HepG2 (cell line): ENCODE data around the gene JAK1. TPM values are rescaled to one million over a fixed set of nuclear protein-coding genes. Genes with fewer than 3 reads are reported as not detected.
A peak's percentile ranks its signal among the peaks of the same experiment; 100 is the strongest.

ENCODE experiments used
- ASH2L ChIP-seq: fragments of 300-600, 200-600 bp; sonication (generic); IDR thresholded peaks from 2 replicates; pipeline ENCODE4 v1.7.0; 2017; ENCODE audit warnings: low read depth, mild to moderate bottlenecking, moderate library complexity, mixed read lengths, low read length; ENCODE audit not compliant: insufficient read length
- DR1 ChIP-seq: sonication (generic); formaldehyde crosslinking; IDR thresholded peaks from 2 replicates; pipeline ENCODE4 v1.8.0; 2021; ENCODE audit warnings: mild to moderate bottlenecking, missing genetic modification reagents, inconsistent platforms
- FIP1L1 ChIP-seq: fragments of 200-400 bp; formaldehyde crosslinking; IDR thresholded peaks from 2 replicates; pipeline ENCODE4 v1.6.1; 2018; ENCODE audit warnings: low read depth, mild to moderate bottlenecking, low read length, moderate library complexity, borderline replicate concordance; ENCODE audit not compliant: insufficient read depth
- FOXP1 ChIP-seq, 2 experiments: fragments of 450-650 bp in 1 of 2; IDR thresholded peaks; 2 replicates each; pipeline ENCODE4 v1.6.1; 2017 to 2018; ENCODE audit warnings: antibody characterized with exemption in 1 of 2
- MBD4 ChIP-seq: IDR thresholded peaks from 2 replicates; pipeline ENCODE4 v1.6.1; 2012; ENCODE audit warnings: low read length, inconsistent platforms, borderline replicate concordance
- PHF5A ChIP-seq: IDR thresholded peaks from one replicate; pipeline ENCODE4 v1.6.1; 2018; ENCODE audit warnings: low read depth, missing genetic modification reagents; ENCODE audit not compliant: unreplicated experiment
- POGZ ChIP-seq: sonication (generic); formaldehyde crosslinking; IDR thresholded peaks from 2 replicates; pipeline ENCODE4 v1.4.0; 2020; ENCODE audit warnings: mild to moderate bottlenecking, missing genetic modification reagents
- RXRB ChIP-seq: IDR thresholded peaks from 2 replicates; pipeline ENCODE4 v1.6.1; 2016; ENCODE audit warnings: borderline replicate concordance, missing genetic modification reagents, missing compliant biosample characterization
- SMC3 ChIP-seq: IDR thresholded peaks from 2 replicates; pipeline ENCODE4 v1.6.1; 2011; ENCODE audit warnings: low read length, improper control_type of control experiment
- SNAPC4 ChIP-seq: sonication (generic); formaldehyde crosslinking; IDR thresholded peaks from 2 replicates; pipeline ENCODE4 v1.4.0; 2020; ENCODE audit warnings: mild to moderate bottlenecking, missing genetic modification reagents
- SP1 ChIP-seq, 2 experiments: fragments of 450-650 bp in 1 of 2; sonication (generic) in 1 of 2; formaldehyde crosslinking in 1 of 2; IDR thresholded peaks; 2 replicates each; pipeline versions ENCODE4 v1.4.0 to v1.6.1; 2016 to 2020; ENCODE audit warnings: missing genetic modification reagents in 1 of 2
- TBP ChIP-seq: sonication (generic); formaldehyde crosslinking; IDR thresholded peaks from 2 replicates; pipeline ENCODE4 v1.5.0; 2020; ENCODE audit warnings: missing genetic modification reagents
- TGIF2 ChIP-seq: IDR thresholded peaks from 2 replicates; pipeline ENCODE4 v1.6.1; 2016; ENCODE audit warnings: control low read depth, missing compliant biosample characterization
- ZKSCAN1 ChIP-seq: fragments of 150-350 bp; IDR thresholded peaks from 2 replicates; pipeline ENCODE4 v1.6.1; 2014; ENCODE audit warnings: low read length
- ZNF282 ChIP-seq: fragments of 450-650 bp; IDR thresholded peaks from 2 replicates; pipeline ENCODE4 v1.6.1; 2018; ENCODE audit not compliant: partially characterized antibody
- ZNF563 ChIP-seq: sonication (generic); formaldehyde crosslinking; IDR thresholded peaks from 2 replicates; pipeline ENCODE4 v1.8.0; 2022; ENCODE audit warnings: mild to moderate bottlenecking, moderate library complexity, missing genetic modification reagents
- ZNF777 ChIP-seq: sonication (generic); formaldehyde crosslinking; IDR thresholded peaks from 2 replicates; pipeline ENCODE4 v1.4.0; 2020; ENCODE audit warnings: missing genetic modification reagents
- polyA plus RNA-seq, 8 experiments: library from polyadenylated mRNA; depleted of rRNA in 3 of 8; stranded (reverse) in 7 of 8; unstranded in 1 of 8; fragments of >200 nt; fragmentation: Illumina TruSeq in 4 of 8; extraction: Trizol in 4 of 8; gene quantifications; 2 replicates each; pipeline versions ENCODE4 v1.2.1 to v1.2.3, GENCODE V29; 2011 to 2016; ENCODE audit warnings: low read depth in 4 of 8, missing spikeins in 1 of 8, mixed read lengths in 1 of 8; ENCODE audit not compliant: insufficient read depth in 1 of 8
- total RNA-seq, 5 experiments: library from RNA; depleted of rRNA; stranded (reverse); fragments of >200 nt; fragmentation: Illumina TruSeq; extraction: Trizol; gene quantifications; 2 replicates each; pipeline ENCODE4 v1.2.3, GENCODE V29; 2016; ENCODE audit warnings: low read depth in 1 of 5
- TF ChIP-seq, protein P1 (sequence below): IDR thresholded peaks from 2 replicates; pipeline ENCODE4 v1.6.1; 2012; ENCODE audit warnings: inconsistent platforms
- TF ChIP-seq, protein P2 (sequence below): sonication (generic); formaldehyde crosslinking; IDR thresholded peaks from 2 replicates; pipeline ENCODE4 v1.4.0; 2020; ENCODE audit warnings: missing genetic modification reagents, borderline replicate concordance
- TF ChIP-seq, protein P3 (sequence below): sonication (generic); formaldehyde crosslinking; conservative IDR thresholded peaks from 2 replicates; pipeline ENCODE4 v1.4.0; 2020; ENCODE audit warnings: missing genetic modification reagents

JAK1 gene
- total and polyA plus RNA-seq, 2 of the 13 experiments (the other 11 are each of a cell fraction or from before 2014, with no cell fraction given) = 23.9 to 42.4 TPM

GRCh38 chr1:65002508-65003315 is 36.4 kb upstream of the JAK1 start (continued):
- TF ChIP-seq DR1 (CRISPR knock-in tag) (0 out of 2 replicates have a peak, but pooled peaks have one; percentile 35), TBP (CRISPR knock-in tag) (no peak), ZNF563 (CRISPR knock-in tag) (no peak), SMC3 (no peak), ZNF282 (no peak), SP1 (IDR thresholded peaks at IDR 0.05) (no peak), SP1 (CRISPR knock-in tag; IDR thresholded peaks at IDR 0.05) (no peak), FOXP1 (IDR thresholded peaks at IDR 0.05) (no peak), FOXP1 (CRISPR knock-in tag; IDR thresholded peaks at IDR 0.05) (no peak), SNAPC4 (no peak), RXRB (CRISPR knock-in tag) (0 out of 2 replicates have a peak, but pooled peaks have one; percentile 10), ZKSCAN1 (no peak), POGZ (CRISPR knock-in tag) (peak; percentile 39; the same call in 1 of the 2 replicates), FIP1L1 (no peak), PHF5A (CRISPR knock-in tag) (no peak), MBD4 (no peak), ZNF777 (peak; percentile 95), TGIF2 (CRISPR knock-in tag) (no peak), ASH2L (peak; percentile 34)
- TF ChIP-seq, protein P1, sequence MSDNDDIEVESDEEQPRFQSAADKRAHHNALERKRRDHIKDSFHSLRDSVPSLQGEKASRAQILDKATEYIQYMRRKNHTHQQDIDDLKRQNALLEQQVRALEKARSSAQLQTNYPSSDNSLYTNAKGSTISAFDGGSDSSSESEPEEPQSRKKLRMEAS = peak; percentile 57
- TF ChIP-seq, protein P2, sequence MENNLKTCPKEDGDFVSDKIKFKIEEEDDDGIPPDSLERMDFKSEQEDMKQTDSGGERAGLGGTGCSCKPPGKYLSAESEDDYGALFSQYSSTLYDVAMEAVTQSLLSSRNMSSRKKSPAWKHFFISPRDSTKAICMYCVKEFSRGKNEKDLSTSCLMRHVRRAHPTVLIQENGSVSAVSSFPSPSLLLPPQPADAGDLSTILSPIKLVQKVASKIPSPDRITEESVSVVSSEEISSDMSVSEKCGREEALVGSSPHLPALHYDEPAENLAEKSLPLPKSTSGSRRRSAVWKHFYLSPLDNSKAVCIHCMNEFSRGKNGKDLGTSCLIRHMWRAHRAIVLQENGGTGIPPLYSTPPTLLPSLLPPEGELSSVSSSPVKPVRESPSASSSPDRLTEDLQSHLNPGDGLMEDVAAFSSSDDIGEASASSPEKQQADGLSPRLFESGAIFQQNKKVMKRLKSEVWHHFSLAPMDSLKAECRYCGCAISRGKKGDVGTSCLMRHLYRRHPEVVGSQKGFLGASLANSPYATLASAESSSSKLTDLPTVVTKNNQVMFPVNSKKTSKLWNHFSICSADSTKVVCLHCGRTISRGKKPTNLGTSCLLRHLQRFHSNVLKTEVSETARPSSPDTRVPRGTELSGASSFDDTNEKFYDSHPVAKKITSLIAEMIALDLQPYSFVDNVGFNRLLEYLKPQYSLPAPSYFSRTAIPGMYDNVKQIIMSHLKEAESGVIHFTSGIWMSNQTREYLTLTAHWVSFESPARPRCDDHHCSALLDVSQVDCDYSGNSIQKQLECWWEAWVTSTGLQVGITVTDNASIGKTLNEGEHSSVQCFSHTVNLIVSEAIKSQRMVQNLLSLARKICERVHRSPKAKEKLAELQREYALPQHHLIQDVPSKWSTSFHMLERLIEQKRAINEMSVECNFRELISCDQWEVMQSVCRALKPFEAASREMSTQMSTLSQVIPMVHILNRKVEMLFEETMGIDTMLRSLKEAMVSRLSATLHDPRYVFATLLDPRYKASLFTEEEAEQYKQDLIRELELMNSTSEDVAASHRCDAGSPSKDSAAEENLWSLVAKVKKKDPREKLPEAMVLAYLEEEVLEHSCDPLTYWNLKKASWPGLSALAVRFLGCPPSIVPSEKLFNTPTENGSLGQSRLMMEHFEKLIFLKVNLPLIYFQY (CRISPR knock-in tag) = no peak
- TF ChIP-seq, protein P3, sequence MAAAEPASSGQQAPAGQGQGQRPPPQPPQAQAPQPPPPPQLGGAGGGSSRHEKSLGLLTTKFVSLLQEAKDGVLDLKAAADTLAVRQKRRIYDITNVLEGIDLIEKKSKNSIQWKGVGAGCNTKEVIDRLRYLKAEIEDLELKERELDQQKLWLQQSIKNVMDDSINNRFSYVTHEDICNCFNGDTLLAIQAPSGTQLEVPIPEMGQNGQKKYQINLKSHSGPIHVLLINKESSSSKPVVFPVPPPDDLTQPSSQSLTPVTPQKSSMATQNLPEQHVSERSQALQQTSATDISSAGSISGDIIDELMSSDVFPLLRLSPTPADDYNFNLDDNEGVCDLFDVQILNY = no peak
